DOHH2 (cell line): ENCODE data around the gene MTRR.

ENCODE experiments used
- EZH2phosphoT487 ChIP-seq: fragments of 200-600 bp; sonication (generic); IDR thresholded peaks from 2 replicates; pipeline ENCODE4 v1.6.1; 2017; ENCODE audit warnings: borderline replicate concordance, mild to moderate bottlenecking, antibody characterized with exemption, low read length, moderate library complexity, mixed read lengths
- TF ChIP-seq, protein P1 (sequence below): fragments of 200-600 bp; sonication (generic); IDR thresholded peaks from one replicate; pipeline ENCODE4 v1.5.1; 2014; ENCODE audit warnings: antibody characterized with exemption, mild to moderate bottlenecking, low read depth, low read length; ENCODE audit not compliant: poor library complexity, severe bottlenecking

DNA sequence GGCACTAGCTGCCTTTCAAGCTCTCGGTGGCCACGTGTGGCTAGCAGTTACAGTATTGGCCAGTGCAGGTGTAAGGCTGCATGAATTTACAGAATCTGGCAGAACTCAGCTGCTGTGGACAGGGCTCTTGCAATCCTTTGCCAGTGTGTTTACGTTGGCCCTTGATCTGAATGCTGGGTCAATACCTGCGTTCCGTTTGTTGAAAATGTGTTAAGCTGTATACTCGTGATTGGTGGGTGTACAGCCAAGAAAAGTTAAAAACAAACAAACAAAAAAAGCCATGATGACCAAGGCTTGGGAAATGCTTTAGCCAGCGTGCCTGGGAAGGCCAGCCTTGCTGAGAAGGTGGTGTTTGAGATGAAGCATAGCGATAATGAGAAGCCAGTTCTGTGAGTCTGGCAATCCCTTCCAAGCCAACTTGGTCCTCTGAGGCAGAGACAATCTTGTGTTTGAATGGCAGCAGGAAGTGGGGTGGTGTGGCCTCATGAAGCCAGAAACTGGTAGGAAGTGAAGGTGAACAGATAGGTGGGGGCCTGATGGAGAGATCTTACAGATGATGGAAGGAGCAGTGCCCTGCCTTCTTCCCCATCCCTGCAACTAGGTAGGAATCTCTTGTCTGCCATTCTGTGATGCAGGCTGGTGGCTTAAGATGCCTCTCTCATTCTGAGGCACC lies 17.2 kb upstream of the MTRR start:
- no peak for TF ChIP-seq EZH2phosphoT487
- TF ChIP-seq, protein P1, sequence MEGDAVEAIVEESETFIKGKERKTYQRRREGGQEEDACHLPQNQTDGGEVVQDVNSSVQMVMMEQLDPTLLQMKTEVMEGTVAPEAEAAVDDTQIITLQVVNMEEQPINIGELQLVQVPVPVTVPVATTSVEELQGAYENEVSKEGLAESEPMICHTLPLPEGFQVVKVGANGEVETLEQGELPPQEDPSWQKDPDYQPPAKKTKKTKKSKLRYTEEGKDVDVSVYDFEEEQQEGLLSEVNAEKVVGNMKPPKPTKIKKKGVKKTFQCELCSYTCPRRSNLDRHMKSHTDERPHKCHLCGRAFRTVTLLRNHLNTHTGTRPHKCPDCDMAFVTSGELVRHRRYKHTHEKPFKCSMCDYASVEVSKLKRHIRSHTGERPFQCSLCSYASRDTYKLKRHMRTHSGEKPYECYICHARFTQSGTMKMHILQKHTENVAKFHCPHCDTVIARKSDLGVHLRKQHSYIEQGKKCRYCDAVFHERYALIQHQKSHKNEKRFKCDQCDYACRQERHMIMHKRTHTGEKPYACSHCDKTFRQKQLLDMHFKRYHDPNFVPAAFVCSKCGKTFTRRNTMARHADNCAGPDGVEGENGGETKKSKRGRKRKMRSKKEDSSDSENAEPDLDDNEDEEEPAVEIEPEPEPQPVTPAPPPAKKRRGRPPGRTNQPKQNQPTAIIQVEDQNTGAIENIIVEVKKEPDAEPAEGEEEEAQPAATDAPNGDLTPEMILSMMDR, result no peak
